MM.1S (cell line): ENCODE data around the gene CDCA8.

Experiments
- DNase-seq: peaks from one replicate; pipeline ENCODE4 v3.0.0-alpha.2; 2015
- H2AFZ ChIP-seq: fragments of 300-600 bp; sonication (generic); 2 replicates; pipeline ENCODE4 v1.6.0; 2016; ENCODE audit warnings: antibody characterized with exemption, low read length
- H3F3A ChIP-seq: fragments of 300-600 bp; sonication (generic); 2 replicates; pipeline ENCODE4 v1.6.1; 2016; ENCODE audit warnings: mild to moderate bottlenecking, antibody characterized with exemption, low read length, moderate library complexity, mixed read lengths; ENCODE audit not compliant: insufficient read depth
- H3K27ac ChIP-seq: fragments of 300-600 bp; sonication (generic); 2 replicates; pipeline ENCODE4 v1.5.1; 2016; ENCODE audit warnings: mild to moderate bottlenecking, low read length
- H3K27me3 ChIP-seq: fragments of 300-600 bp; sonication (generic); replicated peaks from 2 replicates; pipeline ENCODE4 v1.6.0; 2016; ENCODE audit warnings: low read length; ENCODE audit not compliant: insufficient read depth
- H3K36me3 ChIP-seq: fragments of 300-600 bp; sonication (generic); replicated peaks from 2 replicates; pipeline ENCODE4 v1.6.1; 2016; ENCODE audit warnings: mild to moderate bottlenecking, low read length, mixed read lengths; ENCODE audit not compliant: insufficient read depth
- H3K4me1 ChIP-seq: fragments of 300-600 bp; sonication (generic); 2 replicates; pipeline ENCODE4 v1.6.1; 2016; ENCODE audit warnings: low read length, mixed read lengths
- H3K4me2 ChIP-seq: fragments of 300-600 bp; sonication (generic); 2 replicates; pipeline ENCODE4 v1.6.0; 2016; ENCODE audit warnings: low read depth, low read length
- H3K4me3 ChIP-seq: fragments of 300-600 bp; sonication (generic); 2 replicates; pipeline ENCODE4 v1.5.1; 2016; ENCODE audit warnings: low read length, mixed read lengths
- H3K79me2 ChIP-seq: fragments of 300-600 bp; sonication (generic); 2 replicates; pipeline ENCODE4 v1.6.1; 2016; ENCODE audit warnings: mixed run types, low read length, mixed read lengths
- H3K9ac ChIP-seq: fragments of 300-600 bp; sonication (generic); 2 replicates; pipeline ENCODE4 v1.6.1; 2016; ENCODE audit warnings: low read length, mixed read lengths
- H3K9me2 ChIP-seq: fragments of 300-600 bp; sonication (generic); replicated peaks from 2 replicates; pipeline ENCODE4 v1.6.1; 2016; ENCODE audit warnings: mild to moderate bottlenecking, low read length, mixed read lengths; ENCODE audit not compliant: insufficient read depth
- H3K9me3 ChIP-seq: fragments of 300-600 bp; sonication (generic); replicated peaks from 2 replicates; pipeline ENCODE4 v1.6.1; 2016; ENCODE audit warnings: mild to moderate bottlenecking, low read length, mixed read lengths; ENCODE audit not compliant: insufficient read depth
- H4K20me1 ChIP-seq: fragments of 300-600 bp; sonication (generic); 2 replicates; pipeline ENCODE4 v1.6.1; 2016; ENCODE audit warnings: mild to moderate bottlenecking, low read length, moderate library complexity, mixed read lengths; ENCODE audit not compliant: insufficient read depth
- EZH2 ChIP-seq: fragments of 300-600 bp; sonication (generic); optimal IDR thresholded peaks from 2 replicates; pipeline ENCODE3; 2017; ENCODE audit warnings: low read depth, mild to moderate bottlenecking, antibody characterized with exemption, low read length, mixed read lengths
- EZH2phosphoT487 ChIP-seq: fragments of 300-600 bp; sonication (generic); IDR thresholded peaks from 2 replicates; pipeline ENCODE4 v1.6.1; 2018; ENCODE audit warnings: antibody characterized with exemption, low read length
- TF ChIP-seq, protein P1 (sequence below): fragments of 300-600 bp; sonication (generic); IDR thresholded peaks from 2 replicates; pipeline ENCODE4 v1.5.1; 2016; ENCODE audit warnings: antibody characterized with exemption, low read length, mixed read lengths

The CDCA8 gene

DNA sequence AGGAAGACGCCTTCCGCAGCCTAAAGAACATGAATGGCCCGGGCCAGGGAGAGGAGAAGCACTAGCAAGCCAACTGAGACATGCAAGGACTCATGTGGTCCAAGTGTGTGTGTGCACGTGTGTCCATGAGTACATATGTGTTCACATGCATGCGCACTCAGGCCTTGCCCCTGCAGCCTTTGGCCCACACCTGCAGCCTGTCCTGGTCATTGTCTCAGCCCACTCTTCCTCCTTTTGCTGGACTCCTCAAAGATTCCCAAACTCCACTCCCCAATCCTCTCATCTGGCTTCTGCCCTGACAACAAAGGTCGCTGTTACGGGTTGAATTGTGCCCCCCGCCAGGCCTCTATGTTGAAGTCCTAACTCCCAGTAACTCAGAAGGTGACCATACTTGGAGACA, 21.9 kb downstream of the CDCA8 start:
- Histone ChIP-seq H3K9me2 (no peaks in the 10 kb centered on the region), H2AFZ (no peak overlapping the region), H3K27me3 (no peaks in the 10 kb centered on the region), H3K9me3 (no peaks in the 10 kb centered on the region), H3K27ac (no peak overlapping the region), H3K9ac (no peak overlapping the region), H3K79me2 (no peaks in the 10 kb centered on the region), H3K4me3 (no peak overlapping the region), H3K4me1 (no peaks in the 10 kb centered on the region), H3F3A (no peaks in the 10 kb centered on the region), H3K36me3 (no peaks in the 10 kb centered on the region), H3K4me2 (no peak overlapping the region), H4K20me1 (no peaks in the 10 kb centered on the region)
- no peak for DNase-seq
- TF ChIP-seq EZH2phosphoT487 (no peak), EZH2 (no peak)
- TF ChIP-seq, protein P1, sequence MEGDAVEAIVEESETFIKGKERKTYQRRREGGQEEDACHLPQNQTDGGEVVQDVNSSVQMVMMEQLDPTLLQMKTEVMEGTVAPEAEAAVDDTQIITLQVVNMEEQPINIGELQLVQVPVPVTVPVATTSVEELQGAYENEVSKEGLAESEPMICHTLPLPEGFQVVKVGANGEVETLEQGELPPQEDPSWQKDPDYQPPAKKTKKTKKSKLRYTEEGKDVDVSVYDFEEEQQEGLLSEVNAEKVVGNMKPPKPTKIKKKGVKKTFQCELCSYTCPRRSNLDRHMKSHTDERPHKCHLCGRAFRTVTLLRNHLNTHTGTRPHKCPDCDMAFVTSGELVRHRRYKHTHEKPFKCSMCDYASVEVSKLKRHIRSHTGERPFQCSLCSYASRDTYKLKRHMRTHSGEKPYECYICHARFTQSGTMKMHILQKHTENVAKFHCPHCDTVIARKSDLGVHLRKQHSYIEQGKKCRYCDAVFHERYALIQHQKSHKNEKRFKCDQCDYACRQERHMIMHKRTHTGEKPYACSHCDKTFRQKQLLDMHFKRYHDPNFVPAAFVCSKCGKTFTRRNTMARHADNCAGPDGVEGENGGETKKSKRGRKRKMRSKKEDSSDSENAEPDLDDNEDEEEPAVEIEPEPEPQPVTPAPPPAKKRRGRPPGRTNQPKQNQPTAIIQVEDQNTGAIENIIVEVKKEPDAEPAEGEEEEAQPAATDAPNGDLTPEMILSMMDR: no peak

DNA sequence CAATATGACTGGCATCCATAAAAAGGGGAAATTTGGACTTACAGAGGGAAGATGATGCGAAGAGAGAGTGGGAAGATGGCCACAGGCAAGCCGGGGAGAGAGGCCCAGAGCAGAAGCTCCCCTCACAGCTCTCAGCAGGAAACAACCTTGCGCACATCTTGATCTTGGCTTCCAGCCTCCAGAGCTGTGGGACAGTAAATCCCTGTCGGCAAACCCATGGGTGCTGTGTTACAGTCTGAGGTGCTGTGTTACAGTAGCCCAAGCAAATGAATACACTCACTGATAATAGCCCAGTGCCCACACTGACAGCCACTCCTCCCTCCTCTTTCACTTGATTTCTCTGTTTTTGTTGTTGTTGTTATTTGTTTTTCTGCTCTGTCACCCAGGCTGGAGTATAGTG, 22.4 kb downstream of the CDCA8 start:
- Histone ChIP-seq H3K4me1 (no peaks in the 10 kb centered on the region), H3K36me3 (no peaks in the 10 kb centered on the region), H3K79me2 (no peaks in the 10 kb centered on the region), H3K9ac (no peak overlapping the region), H3K9me2 (no peaks in the 10 kb centered on the region), H3K9me3 (no peaks in the 10 kb centered on the region), H2AFZ (no peak overlapping the region), H3K4me2 (no peak overlapping the region), H3K27ac (no peak overlapping the region), H3F3A (no peaks in the 10 kb centered on the region), H3K27me3 (no peaks in the 10 kb centered on the region), H3K4me3 (no peak overlapping the region), H4K20me1 (no peaks in the 10 kb centered on the region)
- DNase-seq: no peak
- TF ChIP-seq EZH2phosphoT487 (no peak), EZH2 (no peak)
- TF ChIP-seq, protein P1: no peak

DNA sequence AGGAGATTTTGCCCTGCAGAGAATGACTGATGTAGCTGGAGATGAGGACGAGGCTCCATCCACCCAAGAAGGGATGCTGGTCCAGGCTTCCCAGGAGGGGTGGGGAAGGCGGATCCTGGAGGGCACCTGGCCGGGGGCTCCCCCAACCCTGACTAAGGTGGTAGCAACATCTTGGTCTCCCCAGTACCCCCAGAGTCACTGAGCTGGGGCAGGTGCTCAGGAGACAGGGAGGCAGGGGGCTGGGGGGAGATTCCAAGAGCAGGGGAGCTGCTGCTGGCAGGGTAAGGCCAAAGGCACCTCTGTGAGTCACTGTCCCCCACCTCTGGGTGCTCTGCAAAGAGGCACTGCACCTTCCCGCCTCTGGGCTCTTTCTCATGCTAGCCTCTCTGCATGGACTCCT, 24.0 kb downstream of the CDCA8 start:
- H3K27ac ChIP-seq: no peak overlapping the region
- H3F3A ChIP-seq: no peaks in the 10 kb centered on the region
- H3K9me2 ChIP-seq: no peaks in the 10 kb centered on the region
- H3K9ac ChIP-seq: no peak overlapping the region
- no peak overlapping the region for H3K4me2 ChIP-seq
- H3K9me3 ChIP-seq: no peaks in the 10 kb centered on the region
- no peaks in the 10 kb centered on the region for H4K20me1 ChIP-seq
- no peak for TF ChIP-seq EZH2phosphoT487
- TF ChIP-seq EZH2: no peak
- TF ChIP-seq, protein P1: no peak
- H3K4me1 ChIP-seq: no peaks in the 10 kb centered on the region
- no peak overlapping the region for H3K4me3 ChIP-seq
- no peaks in the 10 kb centered on the region for H3K79me2 ChIP-seq
- DNase-seq: no peak
- no peaks in the 10 kb centered on the region for H3K27me3 ChIP-seq
- H2AFZ ChIP-seq: no peak overlapping the region
- H3K36me3 ChIP-seq: no peaks in the 10 kb centered on the region
